Measurements from ENCODE around the gene BCKDHA. TPM values are rescaled to one million over a fixed set of nuclear protein-coding genes. Genes with fewer than 3 reads are reported as not detected.

BCKDHA gene
- total and polyA plus RNA-seq, 9 of the 15 experiments (the other 6 are each of a cell fraction or from before 2014, with no cell fraction given): 4.5 to 52.5 (median 14.1) TPM

- no peak for TF ChIP-seq MYNN (IDR thresholded peaks at IDR 0.05)
- no peak for TF ChIP-seq MYNN (CRISPR knock-in tag; IDR thresholded peaks at IDR 0.05)
- TF ChIP-seq ZFP36 (IDR thresholded peaks at IDR 0.05; ENCODE audit: low read depth, low read length, partially characterized antibody): peak; percentile 19
- 0 out of 2 replicates have a peak, but pooled peaks have one; percentile 16 for TF ChIP-seq MYC (IDR thresholded peaks at IDR 0.05; ENCODE audit: low read depth, low read length)
- no peak for TF ChIP-seq MYC (CRISPR knock-in tag; IDR thresholded peaks at IDR 0.05; ENCODE audit: borderline replicate concordance, low read depth)
- no peak for TF ChIP-seq FOXK1 (CRISPR knock-in tag; IDR thresholded peaks at IDR 0.05; ENCODE audit: borderline replicate concordance)
- TF ChIP-seq IRF2 (CRISPR knock-in tag; IDR thresholded peaks at IDR 0.05): no peak
- no peak for TF ChIP-seq EP400 (IDR thresholded peaks at IDR 0.05)
- peak; percentile 61; the same call in 1 of the 2 replicates for TF ChIP-seq ZBTB7A (IDR thresholded peaks at IDR 0.05; ENCODE audit: borderline replicate concordance, control insufficient read depth, low read depth, low read length)
- peak; percentile 71 for TF ChIP-seq XRCC5 (IDR thresholded peaks at IDR 0.05; ENCODE audit: low read depth, low read length)
- TF ChIP-seq SMC3 (conservative IDR thresholded peaks at IDR 0.05; ENCODE audit: insufficient read depth, low read depth, low read length): peak; percentile 98
- peak; percentile 92 for TF ChIP-seq DEAF1 (CRISPR knock-in tag; IDR thresholded peaks at IDR 0.05)
- TF ChIP-seq CREM (IDR thresholded peaks at IDR 0.05; ENCODE audit: low read depth): peak; percentile 44; the same call in 1 of the 2 replicates
- peak; percentile 69; the same call in 1 of the 2 replicates for TF ChIP-seq STAG1 (CRISPR knock-in tag; IDR thresholded peaks at IDR 0.05; ENCODE audit: borderline replicate concordance)
- no peak for TF ChIP-seq HOXB6 (CRISPR knock-in tag; IDR thresholded peaks at IDR 0.05; ENCODE audit: borderline replicate concordance)
- 0 out of 4 replicates have a peak, but pooled peaks of 1 of the 2 experiments have one; percentile 35 for TF ChIP-seq MAZ (CRISPR knock-in tag; conservative IDR thresholded peaks at IDR 0.05 in 1 of 2, IDR thresholded peaks at IDR 0.05 in 1 of 2)
- TF ChIP-seq, protein P1, sequence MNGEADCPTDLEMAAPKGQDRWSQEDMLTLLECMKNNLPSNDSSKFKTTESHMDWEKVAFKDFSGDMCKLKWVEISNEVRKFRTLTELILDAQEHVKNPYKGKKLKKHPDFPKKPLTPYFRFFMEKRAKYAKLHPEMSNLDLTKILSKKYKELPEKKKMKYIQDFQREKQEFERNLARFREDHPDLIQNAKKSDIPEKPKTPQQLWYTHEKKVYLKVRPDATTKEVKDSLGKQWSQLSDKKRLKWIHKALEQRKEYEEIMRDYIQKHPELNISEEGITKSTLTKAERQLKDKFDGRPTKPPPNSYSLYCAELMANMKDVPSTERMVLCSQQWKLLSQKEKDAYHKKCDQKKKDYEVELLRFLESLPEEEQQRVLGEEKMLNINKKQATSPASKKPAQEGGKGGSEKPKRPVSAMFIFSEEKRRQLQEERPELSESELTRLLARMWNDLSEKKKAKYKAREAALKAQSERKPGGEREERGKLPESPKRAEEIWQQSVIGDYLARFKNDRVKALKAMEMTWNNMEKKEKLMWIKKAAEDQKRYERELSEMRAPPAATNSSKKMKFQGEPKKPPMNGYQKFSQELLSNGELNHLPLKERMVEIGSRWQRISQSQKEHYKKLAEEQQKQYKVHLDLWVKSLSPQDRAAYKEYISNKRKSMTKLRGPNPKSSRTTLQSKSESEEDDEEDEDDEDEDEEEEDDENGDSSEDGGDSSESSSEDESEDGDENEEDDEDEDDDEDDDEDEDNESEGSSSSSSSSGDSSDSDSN (IDR thresholded peaks at IDR 0.05; ENCODE audit: borderline replicate concordance in 1 of 2, low read depth in 2 of 2, low read length in 2 of 2): 0 out of 4 replicates have a peak, but pooled peaks of 1 of the 2 experiments have one; percentile 31
- TF ChIP-seq ATF7 (IDR thresholded peaks at IDR 0.05): 0 out of 2 replicates have a peak, but pooled peaks have one; percentile 39
- TF ChIP-seq CC2D1A (IDR thresholded peaks at IDR 0.05): peak; percentile 67; the same call in 1 of the 2 replicates
- peak; percentile 49; the same call in 1 of the 2 replicates for TF ChIP-seq L3MBTL2 (IDR thresholded peaks at IDR 0.05)
- peak; percentile 14; the same call in 1 of the 2 replicates for TF ChIP-seq CREB1 (IDR thresholded peaks at IDR 0.05)
- TF ChIP-seq CREB1 (CRISPR knock-in tag; IDR thresholded peaks at IDR 0.05): no peak
- peak; percentile 64 for TF ChIP-seq TBP (optimal IDR thresholded peaks at IDR 0.05; ENCODE audit: low read depth, low read length)
- TF ChIP-seq TARDBP (IDR thresholded peaks at IDR 0.05): peak; percentile 55; the same call in 1 of the 2 replicates
- 0 out of 2 replicates have a peak, but pooled peaks have one; percentile 40 for TF ChIP-seq JUND (IDR thresholded peaks at IDR 0.05; ENCODE audit: borderline replicate concordance, low read depth, low read length)
- TF ChIP-seq JUND (tag; IDR thresholded peaks at IDR 0.05; ENCODE audit: borderline replicate concordance, low read depth, low read length): no peak
- TF ChIP-seq MCM3 (IDR thresholded peaks at IDR 0.05): no peak
These were observed 51.7 kb downstream of the BCKDHA start (continued) for GRCh38 chr19:41449079-41449864.

Data from K562 (cell line).